Ovary (tissue), 3 donors: ENCODE measurements around the gene UBE2V1.

Experiments
- CTCF ChIP-seq, 3 donors: fragments of 450-650 bp in 2 of 3; fragments of 200-600 bp in 1 of 3; IDR thresholded peaks; one replicate each; pipeline versions ENCODE4 v1.5.1 to v1.8.0; 2016 to 2022; ENCODE audit warnings: antibody characterized with exemption in 3 of 3, mild to moderate bottlenecking in 1 of 3
- EP300 ChIP-seq: sonication (generic); formaldehyde crosslinking; IDR thresholded peaks from one replicate; pipeline ENCODE4 v1.6.1; 2017; ENCODE audit warnings: antibody characterized with exemption
- POLR2A ChIP-seq: fragments of 450-650 bp; IDR thresholded peaks from one replicate; pipeline ENCODE4 v1.6.1; 2017; ENCODE audit warnings: antibody characterized with exemption, mild to moderate bottlenecking, moderate library complexity
- donor health status: DM: no; HTN: no; CAD: no.

GRCh38 chr20:50041246-50041873 is 71.6 kb downstream of the UBE2V1 start:
- TF ChIP-seq CTCF (IDR thresholded peaks at IDR 0.05): no peak
- no peak for TF ChIP-seq POLR2A
- TF ChIP-seq EP300: no peak
